Peyer's patch (tissue), 4 donors: ENCODE data around the gene MIGA2. TPM values are rescaled to one million over a fixed set of nuclear protein-coding genes. Genes with fewer than 3 reads are reported as not detected.

ENCODE experiments used
- DNase-seq, 3 donors: peaks; one replicate each; pipeline ENCODE4 v3.0.0-alpha.2; 2017 to 2019
- H3K27ac ChIP-seq, 4 donors: fragments of 200-600 bp; sonication (generic); one replicate each; pipeline ENCODE4 v1.5.1; 2016 to 2019
- H3K27me3 ChIP-seq, 2 donors: fragments of 200-600 bp; sonication (generic); one replicate each; pipeline ENCODE4 v1.5.1; 2019
- H3K36me3 ChIP-seq, 3 donors: fragments of 200-600 bp; sonication (generic); one replicate each; pipeline ENCODE4 v1.5.1; 2016 to 2019
- H3K4me1 ChIP-seq, 4 donors: fragments of 200-600 bp; sonication (generic); one replicate each; pipeline ENCODE4 v1.5.1; 2016 to 2019
- H3K4me3 ChIP-seq, 4 donors: fragments of 200-600 bp; sonication (generic); 1 replicate in 3 of 4; 2 replicates in 1 of 4; pipeline ENCODE4 v1.5.1; 2016 to 2019; ENCODE audit warnings: mild to moderate bottlenecking in 1 of 4
- H3K9me3 ChIP-seq, 4 donors: fragments of 200-600 bp; sonication (generic); one replicate each; pipeline ENCODE4 v1.5.1; 2016 to 2019; ENCODE audit warnings: mild to moderate bottlenecking in 1 of 4
- CTCF ChIP-seq, 6 experiments: fragments of 450-650 bp in 4 of 6; fragments of 200-600 bp in 2 of 6; sonication (generic) in 1 of 6; IDR thresholded peaks; one replicate each; pipeline ENCODE4 v1.5.1; 2017 to 2019; ENCODE audit warnings: antibody characterized with exemption in 6 of 6, mild to moderate bottlenecking in 3 of 6, moderate library complexity in 1 of 6
- POLR2A ChIP-seq, 2 donors: fragments of 450-650 bp; IDR thresholded peaks; one replicate each; pipeline ENCODE4 v1.5.1; 2017; ENCODE audit warnings: antibody characterized with exemption in 2 of 2, mild to moderate bottlenecking in 2 of 2, moderate library complexity in 2 of 2
- total RNA-seq, 4 donors: library from RNA; depleted of rRNA; stranded (reverse); fragments of >200 nt; gene quantifications; one replicate each; pipeline ENCODE4 v1.1.0, GENCODE V29; 2016

The MIGA2 gene
- total RNA-seq, 4 donors from 2014 or later, result 68.5 to 174 (median 125) TPM

GRCh38 chr9:129008986-129009583, 27.3 kb upstream of the MIGA2 start:
- Histone ChIP-seq H3K27me3 (no peaks in the 10 kb centered on the region), H3K4me1 (peaks cover 0 to 3% (median 0%) of the 10 kb centered on the region in 4 donors), H3K9me3 (no peaks in the 10 kb centered on the region), H3K27ac (no peak overlapping the region), H3K4me3 (no peak overlapping the region), H3K36me3 (peaks cover 0 to 88% (median 0%) of the 10 kb centered on the region in 3 donors)
- TF ChIP-seq POLR2A (IDR thresholded peaks at IDR 0.05), result no peak
- DNase-seq, result no peak

- peaks cover 0 to 92% (median 0%) of the 10 kb centered on the region in 3 donors for H3K36me3 ChIP-seq
- no peak for DNase-seq
Observed at GRCh38 chr9:129009584-129010141, 26.8 kb upstream of the MIGA2 start.

GRCh38 chr9:129010267-129010975, 26.0 kb upstream of the MIGA2 start:
- H3K27ac ChIP-seq, result no peak overlapping the region
- H3K4me1 ChIP-seq, result peaks cover 0 to 3% (median 0%) of the 10 kb centered on the region in 4 donors
- no peak overlapping the region for H3K4me3 ChIP-seq
- no peaks in the 10 kb centered on the region for H3K9me3 ChIP-seq
- peaks cover 0 to 92% (median 0%) of the 10 kb centered on the region in 3 donors for H3K36me3 ChIP-seq
- TF ChIP-seq POLR2A (IDR thresholded peaks at IDR 0.05) (no peak), CTCF (IDR thresholded peaks at IDR 0.05) (no peak)
- no peak for DNase-seq
- H3K27me3 ChIP-seq, result no peaks in the 10 kb centered on the region

More at GRCh38 chr9:129009584-129010141, 26.8 kb upstream of the MIGA2 start:
- peaks cover 0 to 3% (median 0%) of the 10 kb centered on the region in 4 donors for H3K4me1 ChIP-seq
- H3K27ac ChIP-seq, result no peak overlapping the region
- no peak overlapping the region for H3K4me3 ChIP-seq
- no peaks in the 10 kb centered on the region for H3K9me3 ChIP-seq
- no peaks in the 10 kb centered on the region for H3K27me3 ChIP-seq
- TF ChIP-seq POLR2A (IDR thresholded peaks at IDR 0.05) (no peak), CTCF (IDR thresholded peaks at IDR 0.05) (no peak)

- Histone ChIP-seq H3K4me3 (no peak overlapping the region), H3K27ac (no peak overlapping the region), H3K9me3 (no peaks in the 10 kb centered on the region), H3K36me3 (peaks cover 0 to 91% (median 0%) of the 10 kb centered on the region in 3 donors), H3K4me1 (peaks cover 0 to 3% (median 0%) of the 10 kb centered on the region in 4 donors), H3K27me3 (no peaks in the 10 kb centered on the region)
- DNase-seq, result no peak
- no peak for TF ChIP-seq POLR2A (IDR thresholded peaks at IDR 0.05)
- TF ChIP-seq CTCF (IDR thresholded peaks at IDR 0.05), result no peak
Observed at GRCh38 chr9:129011170-129011569, 25.3 kb upstream of the MIGA2 start.

GRCh38 chr9:129011761-129012181, 24.7 kb upstream of the MIGA2 start:
- no peaks in the 10 kb centered on the region for H3K4me1 ChIP-seq
- no peak for TF ChIP-seq CTCF (IDR thresholded peaks at IDR 0.05)
- no peak for TF ChIP-seq POLR2A (IDR thresholded peaks at IDR 0.05)
- no peaks in the 10 kb centered on the region for H3K27me3 ChIP-seq
- DNase-seq, result no peak
- H3K27ac ChIP-seq, result no peak overlapping the region
- no peaks in the 10 kb centered on the region for H3K9me3 ChIP-seq
- no peak overlapping the region for H3K4me3 ChIP-seq
- H3K36me3 ChIP-seq, result peaks cover 0 to 86% (median 0%) of the 10 kb centered on the region in 3 donors

- no peaks in the 10 kb centered on the region for H3K27me3 ChIP-seq
- TF ChIP-seq POLR2A (IDR thresholded peaks at IDR 0.05), result no peak
- no peak for TF ChIP-seq CTCF (IDR thresholded peaks at IDR 0.05)
- no peak overlapping the region for H3K27ac ChIP-seq
- no peak overlapping the region for H3K4me3 ChIP-seq
- H3K4me1 ChIP-seq, result no peaks in the 10 kb centered on the region
- peaks cover 0 to 87% (median 0%) of the 10 kb centered on the region in 3 donors for H3K36me3 ChIP-seq
- DNase-seq, result no peak
- H3K9me3 ChIP-seq, result no peaks in the 10 kb centered on the region
Observed at GRCh38 chr9:129012343-129012742, 24.1 kb upstream of the MIGA2 start.
